ENCODE measurements around the gene HHIPL1. TPM values are rescaled to one million over a fixed set of nuclear protein-coding genes. Genes with fewer than 3 reads are reported as not detected.

The HHIPL1 gene
- total RNA-seq, 4 donors from 2014 or later, result 2.2 to 4.7 (median 3.6) TPM

DNA sequence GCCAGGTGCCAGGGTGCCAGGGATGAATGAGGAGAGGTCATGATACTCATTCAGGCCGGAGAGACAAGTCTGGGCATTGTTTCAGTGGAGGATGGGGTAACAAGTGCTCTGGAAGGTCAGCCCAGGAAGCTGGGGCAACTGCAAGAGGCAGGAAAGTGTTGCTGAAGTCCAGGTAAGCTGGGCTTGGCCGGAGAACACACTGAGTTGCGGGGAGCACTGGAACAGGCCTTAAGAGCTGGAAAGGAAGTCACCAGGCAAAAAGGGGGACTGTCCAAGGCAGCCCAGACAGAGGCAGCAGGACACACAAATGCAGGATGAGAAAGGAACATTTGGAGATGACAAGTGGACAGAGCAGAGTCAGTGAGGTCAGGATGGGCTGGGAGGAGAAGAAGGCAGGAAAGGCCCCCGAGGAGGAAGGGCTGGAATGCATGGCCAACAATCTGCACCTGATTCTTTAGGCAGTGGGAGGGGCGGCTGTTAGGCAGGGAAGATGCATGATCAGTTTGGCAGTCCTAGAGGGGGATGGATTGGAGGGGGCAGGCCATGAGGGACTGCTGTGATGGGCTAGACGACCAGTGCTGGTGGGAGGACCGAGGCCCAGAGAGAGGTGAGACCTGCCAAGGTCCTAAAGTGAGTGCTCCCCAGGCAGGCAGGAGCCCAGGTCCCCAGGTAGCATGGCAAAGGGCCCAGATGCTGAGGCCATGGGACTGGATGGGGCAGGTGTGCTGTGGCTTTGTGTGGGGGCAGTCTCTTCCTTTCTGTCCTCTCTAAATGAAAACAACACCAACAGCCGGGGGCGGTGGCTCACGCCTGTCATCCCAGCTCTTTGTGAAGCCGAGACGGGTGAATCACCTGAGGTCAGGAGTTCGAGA, 17.2 kb upstream of the HHIPL1 start:
- no peak for DNase-seq (ENCODE audit: low spot score)
- ATAC-seq (ENCODE audit: low FRiP score), result no peak
- TF ChIP-seq, protein P1, sequence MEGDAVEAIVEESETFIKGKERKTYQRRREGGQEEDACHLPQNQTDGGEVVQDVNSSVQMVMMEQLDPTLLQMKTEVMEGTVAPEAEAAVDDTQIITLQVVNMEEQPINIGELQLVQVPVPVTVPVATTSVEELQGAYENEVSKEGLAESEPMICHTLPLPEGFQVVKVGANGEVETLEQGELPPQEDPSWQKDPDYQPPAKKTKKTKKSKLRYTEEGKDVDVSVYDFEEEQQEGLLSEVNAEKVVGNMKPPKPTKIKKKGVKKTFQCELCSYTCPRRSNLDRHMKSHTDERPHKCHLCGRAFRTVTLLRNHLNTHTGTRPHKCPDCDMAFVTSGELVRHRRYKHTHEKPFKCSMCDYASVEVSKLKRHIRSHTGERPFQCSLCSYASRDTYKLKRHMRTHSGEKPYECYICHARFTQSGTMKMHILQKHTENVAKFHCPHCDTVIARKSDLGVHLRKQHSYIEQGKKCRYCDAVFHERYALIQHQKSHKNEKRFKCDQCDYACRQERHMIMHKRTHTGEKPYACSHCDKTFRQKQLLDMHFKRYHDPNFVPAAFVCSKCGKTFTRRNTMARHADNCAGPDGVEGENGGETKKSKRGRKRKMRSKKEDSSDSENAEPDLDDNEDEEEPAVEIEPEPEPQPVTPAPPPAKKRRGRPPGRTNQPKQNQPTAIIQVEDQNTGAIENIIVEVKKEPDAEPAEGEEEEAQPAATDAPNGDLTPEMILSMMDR (IDR thresholded peaks at IDR 0.05), result no peak

DNA sequence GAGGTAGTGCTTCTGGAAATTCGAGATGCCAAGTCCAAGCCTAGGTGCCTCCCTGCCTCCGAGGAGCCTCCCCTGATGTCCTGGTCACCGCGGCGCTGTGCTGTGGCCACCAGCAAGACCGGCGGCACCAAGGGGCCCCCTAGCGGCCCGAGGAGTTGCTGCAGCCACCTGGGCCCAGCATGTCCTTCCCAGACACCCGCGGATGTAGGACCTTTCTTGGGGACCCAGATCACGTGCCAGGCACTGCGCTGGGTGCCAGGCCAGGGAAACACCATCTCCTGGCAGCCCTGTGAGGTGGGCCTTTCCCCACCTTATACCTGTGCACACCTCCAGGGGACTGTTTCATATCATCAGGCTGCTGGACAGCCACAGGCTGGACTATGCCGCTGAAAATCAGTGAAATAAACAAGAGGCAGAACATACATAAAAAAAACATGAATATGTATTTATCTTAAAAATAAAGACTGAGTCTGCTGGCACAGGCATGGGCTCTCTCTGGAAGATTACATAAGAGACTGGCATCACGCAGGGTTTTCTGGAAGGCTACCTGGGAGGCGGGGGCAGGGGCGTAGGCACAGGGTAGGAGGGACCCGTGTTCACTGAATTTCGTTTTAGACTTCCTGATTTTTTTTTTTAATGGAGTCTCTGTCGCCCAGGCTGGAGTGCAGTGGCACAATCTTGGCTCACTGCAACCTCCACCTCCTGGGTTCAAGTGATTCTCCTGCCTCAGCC, 15.9 kb upstream of the HHIPL1 start:
- TF ChIP-seq, protein P1 (IDR thresholded peaks at IDR 0.05), result peak in 2 of 3 donors; percentile 53 to 89
- ATAC-seq (ENCODE audit: low FRiP score) (peak; percentile 59), DNase-seq (ENCODE audit: low spot score) (peak; percentile 48)

DNA sequence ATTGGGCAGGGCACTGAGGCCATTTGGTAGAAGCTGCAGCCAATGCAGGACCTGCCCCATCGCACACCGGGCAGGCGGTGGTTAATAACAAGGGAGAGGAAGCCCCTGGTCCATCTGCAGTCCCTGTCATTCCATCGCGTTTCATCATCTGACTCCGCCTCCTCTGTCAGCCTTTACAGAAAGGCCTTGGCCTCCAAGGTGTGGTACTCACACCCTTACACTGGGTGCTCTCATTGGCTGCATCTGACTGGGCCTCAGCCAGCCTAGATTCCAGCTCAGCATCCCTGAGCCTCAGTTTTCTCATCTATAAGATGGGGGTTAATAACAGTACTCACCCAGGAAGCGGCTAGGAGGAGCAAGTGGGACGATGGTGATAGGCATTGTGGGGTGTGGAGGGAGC, 14.7 kb upstream of the HHIPL1 start:
- no peak for ATAC-seq (ENCODE audit: low FRiP score)
- TF ChIP-seq, protein P1 (IDR thresholded peaks at IDR 0.05), result no peak
- DNase-seq (ENCODE audit: low spot score), result no peak

DNA sequence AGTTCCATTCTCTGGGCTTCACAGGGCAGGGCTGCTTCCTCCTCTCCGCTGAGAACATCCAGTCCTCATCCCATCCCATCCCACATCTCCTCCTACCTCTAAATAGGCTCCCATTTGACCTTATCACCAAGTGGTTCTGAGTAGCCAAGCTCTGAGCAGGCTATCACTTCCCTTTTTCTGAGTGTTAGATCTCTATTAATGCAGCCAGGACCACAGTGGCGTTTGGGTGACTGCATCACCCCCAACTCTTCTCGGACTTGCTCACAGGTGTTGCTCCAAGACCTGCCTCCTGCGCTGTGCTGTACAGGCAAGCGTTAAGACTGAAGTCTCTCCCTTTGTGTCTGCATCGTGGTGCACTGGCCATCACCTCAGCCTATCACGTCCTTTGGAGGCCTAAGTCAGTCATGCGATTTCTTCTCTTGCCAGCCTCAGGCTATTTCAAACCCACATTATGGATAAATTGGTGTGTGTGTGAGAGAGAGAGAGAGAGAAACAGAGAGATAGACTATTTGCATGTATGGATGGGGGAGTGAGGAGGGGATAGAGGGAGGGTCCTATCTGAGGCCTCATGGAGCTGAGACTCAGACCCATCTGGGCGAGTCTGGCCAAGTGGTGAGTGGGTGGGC, 12.4 kb upstream of the HHIPL1 start:
- TF ChIP-seq, protein P1 (IDR thresholded peaks at IDR 0.05), result no peak
- ATAC-seq (ENCODE audit: low FRiP score), result no peak
- DNase-seq (ENCODE audit: low spot score), result no peak

DNA sequence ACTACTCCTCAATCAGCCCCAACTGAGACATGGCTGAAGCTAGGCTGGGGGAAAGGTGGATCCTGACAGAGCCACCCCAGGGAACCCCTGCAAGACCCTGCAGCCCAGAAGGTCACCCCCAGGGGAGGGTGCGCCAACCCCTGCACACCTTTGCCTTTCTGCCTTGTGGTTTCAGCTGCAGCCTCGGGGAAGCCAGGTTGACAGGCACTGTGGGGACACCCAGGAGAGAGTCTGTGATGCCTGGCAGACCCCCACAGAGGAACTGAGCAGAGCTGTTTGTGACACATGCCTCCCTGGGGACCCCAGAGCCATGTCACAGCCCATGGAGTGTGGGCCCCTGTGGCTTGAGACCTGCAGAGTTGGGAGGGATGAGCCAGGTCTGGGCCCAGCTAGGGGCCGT, 11.8 kb upstream of the HHIPL1 start:
- TF ChIP-seq, protein P1 (IDR thresholded peaks at IDR 0.05), result no peak
- no peak for DNase-seq (ENCODE audit: low spot score)
- ATAC-seq (ENCODE audit: low FRiP score), result no peak

DNA sequence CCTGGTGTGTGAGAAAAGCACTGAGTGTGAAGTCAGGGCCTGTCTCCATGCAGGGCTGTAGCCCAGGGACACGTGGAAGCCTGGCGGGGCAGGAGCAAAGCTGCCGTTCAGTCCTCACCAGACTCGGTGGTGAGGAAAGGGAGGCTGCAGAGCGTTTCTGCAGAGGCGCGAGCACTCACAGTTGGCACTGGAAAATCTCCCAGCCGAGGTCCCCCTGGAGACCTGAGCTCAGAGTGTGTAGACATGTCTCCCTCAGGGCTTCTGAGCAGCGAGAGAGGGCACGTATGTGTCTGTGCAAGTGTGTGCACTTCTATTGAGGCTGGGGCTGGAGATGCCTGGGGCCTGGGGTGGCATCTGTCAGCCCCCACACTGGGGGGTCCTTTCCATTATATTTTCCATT, 11.0 kb upstream of the HHIPL1 start:
- DNase-seq (ENCODE audit: low spot score) (no peak), ATAC-seq (ENCODE audit: low FRiP score) (no peak)
- TF ChIP-seq, protein P1 (IDR thresholded peaks at IDR 0.05), result no peak
